ENCODE measurements around the gene FMNL2. TPM values are rescaled to one million over a fixed set of nuclear protein-coding genes. Genes with fewer than 3 reads are reported as not detected.

The FMNL2 gene
- total RNA-seq, 4 donors from 2014 or later = 6.7 to 17.2 (median 11.5) TPM

- H3K4me1 ChIP-seq = no peaks in the 10 kb centered on the region
- no peaks in the 10 kb centered on the region for H3K27me3 ChIP-seq
- H3K27ac ChIP-seq = no peak overlapping the region
- in situ Hi-C loops (cut with MboI; ENCODE audit: low sequenced_read_pairs in 4 of 4) (loop anchor here (5.0 to 25.0 kb wide), 5 partner anchors 302 to 600 kb away; partner anchors contain the start of gene FMNL2 (in 1 of the 4)), intact Hi-C loops (cut with DNase I; ENCODE audit: low total_unique reads) (no loop called here)
- ATAC-seq (no peak), DNase-seq (no peak)
- no peaks in the 10 kb centered on the region for H3K9me3 ChIP-seq
- peaks cover 0 to 68% of the 10 kb centered on the region in 2 donors for H3K36me3 ChIP-seq
- no peak overlapping the region for H3K4me3 ChIP-seq
- TF ChIP-seq POLR2A (IDR thresholded peaks at IDR 0.05) (no peak), CTCF (IDR thresholded peaks at IDR 0.05 in 4 of 5, conservative IDR thresholded peaks at IDR 0.05 in 1 of 5) (no peak)
These were observed 302.3 kb downstream of the FMNL2 start for GRCh38 chr2:152637251-152637650.

GRCh38 chr2:152638056-152638455 lies 303.1 kb downstream of the FMNL2 start:
- DNase-seq = no peak
- TF ChIP-seq POLR2A (IDR thresholded peaks at IDR 0.05) = no peak
- no peak for TF ChIP-seq CTCF (IDR thresholded peaks at IDR 0.05 in 4 of 5, conservative IDR thresholded peaks at IDR 0.05 in 1 of 5)
- Histone ChIP-seq H3K4me1 (no peaks in the 10 kb centered on the region), H3K9me3 (no peaks in the 10 kb centered on the region), H3K27me3 (no peaks in the 10 kb centered on the region), H3K36me3 (peaks cover 0 to 69% of the 10 kb centered on the region in 2 donors), H3K27ac (no peak overlapping the region), H3K4me3 (no peak overlapping the region)
- intact Hi-C loops (cut with DNase I; ENCODE audit: low total_unique reads) (no loop called here), in situ Hi-C loops (cut with MboI; ENCODE audit: low sequenced_read_pairs in 4 of 4) (loop anchor here (5.0 to 25.0 kb wide), 5 partner anchors 303 to 601 kb away; partner anchors contain the start of gene FMNL2 (in 1 of the 4))
- ATAC-seq = no peak

GRCh38 chr2:152638590-152638989 lies 303.6 kb downstream of the FMNL2 start:
- ATAC-seq = no peak
- Histone ChIP-seq H3K36me3 (peaks cover 0 to 69% of the 10 kb centered on the region in 2 donors), H3K4me3 (no peak overlapping the region), H3K4me1 (no peaks in the 10 kb centered on the region), H3K9me3 (no peaks in the 10 kb centered on the region), H3K27ac (no peak overlapping the region), H3K27me3 (no peaks in the 10 kb centered on the region)
- intact Hi-C loops (cut with DNase I; ENCODE audit: low total_unique reads) (no loop called here), in situ Hi-C loops (cut with MboI; ENCODE audit: low sequenced_read_pairs in 4 of 4) (loop anchor here (5.0 to 25.0 kb wide), 5 partner anchors 304 to 601 kb away; partner anchors contain the start of gene FMNL2 (in 1 of the 4))
- TF ChIP-seq POLR2A (IDR thresholded peaks at IDR 0.05) (no peak), CTCF (IDR thresholded peaks at IDR 0.05 in 4 of 5, conservative IDR thresholded peaks at IDR 0.05 in 1 of 5) (no peak)
- DNase-seq = no peak

- TF ChIP-seq POLR2A (IDR thresholded peaks at IDR 0.05) (no peak), CTCF (IDR thresholded peaks at IDR 0.05 in 4 of 5, conservative IDR thresholded peaks at IDR 0.05 in 1 of 5) (no peak)
- DNase-seq = no peak
- no peaks in the 10 kb centered on the region for H3K27me3 ChIP-seq
- H3K4me1 ChIP-seq = peaks cover 12 to 24% of the 10 kb centered on the region in 2 donors
- intact Hi-C loops (cut with DNase I; ENCODE audit: low total_unique reads) = no loop called here
- no peak overlapping the region for H3K4me3 ChIP-seq
- in situ Hi-C loops (cut with MboI; ENCODE audit: low sequenced_read_pairs in 4 of 4) = loop anchor here in 2 of 4 donors (5.0 to 25.0 kb wide), 2 partner anchors 452 to 607 kb away; no protein-coding TSS in a partner anchor
- H3K36me3 ChIP-seq = peaks cover 0 to 41% of the 10 kb centered on the region in 2 donors
- no peaks in the 10 kb centered on the region for H3K9me3 ChIP-seq
- H3K27ac ChIP-seq = no peak overlapping the region
- ATAC-seq = no peak
These were observed 309.4 kb downstream of the FMNL2 start for GRCh38 chr2:152644189-152644873.

Data from gastrocnemius medialis (tissue), 4 donors.